ENCODE data around the gene TRRAP.

TRRAP gene

GRCh38 chr7:99008921-99009530, 130.7 kb downstream of the TRRAP start:
- DNase-seq = no peak

GRCh38 chr7:99010281-99010680, 131.9 kb downstream of the TRRAP start:
- DNase-seq = no peak

- no peak for DNase-seq
Measured at GRCh38 chr7:99011341-99011705, 133.0 kb downstream of the TRRAP start.

GRCh38 chr7:99011706-99012404, 133.5 kb downstream of the TRRAP start:
- no peak for DNase-seq

GRCh38 chr7:99012722-99013121, 134.4 kb downstream of the TRRAP start:
- no peak for DNase-seq

GRCh38 chr7:99013266-99014112, 135.2 kb downstream of the TRRAP start:
- DNase-seq = no peak

- no peak for DNase-seq
Measured at GRCh38 chr7:99014113-99014985, 136.0 kb downstream of the TRRAP start.

- no peak for DNase-seq
Measured at GRCh38 chr7:99016196-99016595, 137.9 kb downstream of the TRRAP start.

- no peak for DNase-seq
Measured at GRCh38 chr7:99019523-99020412, 141.4 kb downstream of the TRRAP start.

GRCh38 chr7:99020413-99020715, 142.0 kb downstream of the TRRAP start:
- DNase-seq = no peak

- no peak for DNase-seq
Measured at GRCh38 chr7:99021941-99022560, 143.7 kb downstream of the TRRAP start.

- no peak for DNase-seq
Measured at GRCh38 chr7:99024066-99024465, 145.7 kb downstream of the TRRAP start.

GRCh38 chr7:99027241-99027640, 148.9 kb downstream of the TRRAP start:
- DNase-seq = no peak

GRCh38 chr7:99027841-99028240, 149.5 kb downstream of the TRRAP start:
- no peak for DNase-seq

GRCh38 chr7:99028261-99028973, 150.1 kb downstream of the TRRAP start:
- no peak for DNase-seq

GRCh38 chr7:99029466-99030435, 151.4 kb downstream of the TRRAP start:
- no peak for DNase-seq

- no peak for DNase-seq
Measured at GRCh38 chr7:99030457-99030856, 152.1 kb downstream of the TRRAP start.

GRCh38 chr7:99030951-99031350, 152.6 kb downstream of the TRRAP start:
- DNase-seq = no peak

GRCh38 chr7:99031496-99031895, 153.2 kb downstream of the TRRAP start:
- DNase-seq = no peak

GRCh38 chr7:99032928-99033327, 154.6 kb downstream of the TRRAP start:
- no peak for DNase-seq

All from NCI-H1105 (cell line).